Neuronal stem cell (in vitro differentiated cells): ENCODE data around the gene GABRB1.

Experiments used
- DNase-seq: peaks from one replicate; pipeline ENCODE4 v3.0.0-alpha.2; 2013; ENCODE audit warnings: low spot score
- H2AFZ ChIP-seq: one replicate; pipeline ENCODE4 v1.6.1; 2013; ENCODE audit warnings: mild to moderate bottlenecking, low read length, inconsistent platforms
- H2AK5ac ChIP-seq: 2 replicates; pipeline ENCODE4 v1.6.1; 2013; ENCODE audit warnings: low read depth, mild to moderate bottlenecking, inconsistent platforms, low read length, moderate library complexity, mixed read lengths
- H2BK120ac ChIP-seq: 2 replicates; pipeline ENCODE4 v1.6.1; 2013; ENCODE audit warnings: low read depth, mild to moderate bottlenecking, inconsistent platforms, low read length, moderate library complexity, mixed read lengths
- H2BK12ac ChIP-seq: one replicate; pipeline ENCODE4 v1.6.1; 2013; ENCODE audit warnings: low read length, inconsistent platforms
- H2BK15ac ChIP-seq: 2 replicates; pipeline ENCODE4 v1.6.1; 2013; ENCODE audit warnings: mild to moderate bottlenecking, low read length, inconsistent platforms, mixed read lengths
- H2BK5ac ChIP-seq: one replicate; pipeline ENCODE4 v1.6.1; 2013; ENCODE audit warnings: inconsistent platforms, mild to moderate bottlenecking, low read length, moderate library complexity
- H3K14ac ChIP-seq: one replicate; pipeline ENCODE4 v1.6.1; 2013; ENCODE audit warnings: low read length, inconsistent platforms
- H3K18ac ChIP-seq: 2 replicates; pipeline ENCODE4 v1.6.1; 2013; ENCODE audit warnings: low read length, inconsistent platforms
- H3K23ac ChIP-seq: 2 replicates; pipeline ENCODE4 v1.6.1; 2013; ENCODE audit warnings: low read depth, mild to moderate bottlenecking, mixed read lengths, low read length, inconsistent platforms; ENCODE audit not compliant: poor library complexity
- H3K27ac ChIP-seq: replicated peaks from 3 replicates; pipeline ENCODE4 v1.5.1; 2013; ENCODE audit warnings: low read length, inconsistent platforms
- H3K27me3 ChIP-seq, 3 experiments: 2 replicates each; pipeline ENCODE4 v1.6.1; 2013; ENCODE audit warnings: low read length in 3 of 3, mild to moderate bottlenecking in 2 of 3, inconsistent platforms in 1 of 3, low read depth in 1 of 3, mixed read lengths in 1 of 3, moderate library complexity in 1 of 3; ENCODE audit not compliant: control insufficient read depth in 3 of 3, insufficient read depth in 3 of 3
- H3K36me3 ChIP-seq, 2 donors: replicated peaks in 1 of 2; 2 replicates each; pipeline ENCODE4 v1.6.1; 2013; ENCODE audit warnings: low read length in 2 of 2; ENCODE audit not compliant: control insufficient read depth in 2 of 2, insufficient read depth in 2 of 2
- H3K4ac ChIP-seq: 2 replicates; pipeline ENCODE4 v1.6.1; 2013; ENCODE audit warnings: inconsistent platforms, mild to moderate bottlenecking, low read length, moderate library complexity
- H3K4me1 ChIP-seq, 2 donors: 1 replicate in 1 of 2; 2 replicates in 1 of 2; pipeline ENCODE4 v1.6.1; 2013; ENCODE audit warnings: low read length in 2 of 2, low read depth in 1 of 2; ENCODE audit not compliant: control insufficient read depth in 2 of 2, insufficient read depth in 1 of 2
- H3K4me2 ChIP-seq: one replicate; pipeline ENCODE4 v1.6.1; 2013; ENCODE audit warnings: mild to moderate bottlenecking, low read length, inconsistent platforms; ENCODE audit not compliant: insufficient read depth, poor library complexity, severe bottlenecking
- H3K4me3 ChIP-seq, 2 donors: 2 replicates each; pipeline ENCODE4 v1.5.1; 2013; ENCODE audit warnings: low read length in 2 of 2, mild to moderate bottlenecking in 2 of 2, inconsistent platforms in 1 of 2, moderate library complexity in 1 of 2
- H3K79me1 ChIP-seq: one replicate; pipeline ENCODE4 v1.6.1; 2013; ENCODE audit warnings: low read depth, mild to moderate bottlenecking, inconsistent platforms, low read length, moderate library complexity
- H3K9ac ChIP-seq: one replicate; pipeline ENCODE4 v1.6.1; 2013; ENCODE audit warnings: mild to moderate bottlenecking, low read depth, low read length, inconsistent platforms; ENCODE audit not compliant: poor library complexity
- H3K9me3 ChIP-seq, 2 donors: replicated peaks in 1 of 2; 2 replicates each; pipeline versions ENCODE3 to v1.6.1; 2013; ENCODE audit warnings: low read length in 2 of 2, mild to moderate bottlenecking in 2 of 2, inconsistent platforms in 1 of 2, low read depth in 1 of 2, mixed read lengths in 1 of 2, moderate library complexity in 1 of 2; ENCODE audit not compliant: control insufficient read depth in 2 of 2, insufficient read depth in 1 of 2
- H4K8ac ChIP-seq: one replicate; pipeline ENCODE4 v1.6.1; 2013; ENCODE audit warnings: low read depth, mild to moderate bottlenecking, inconsistent platforms, low read length, moderate library complexity
- H4K91ac ChIP-seq: one replicate; pipeline ENCODE4 v1.6.1; 2013; ENCODE audit warnings: low read length, low read depth, mild to moderate bottlenecking, inconsistent platforms; ENCODE audit not compliant: poor library complexity
- WGBS, 2 donors: extraction: QIAGEN DNeasy Blood & Tissue Kit; methylation state at CpG; one replicate each; pipeline ENCODE4 v1.1.7; 2013; ENCODE audit warnings: missing lambda C conversion rate in 2 of 2, mixed read lengths in 1 of 2; ENCODE audit not compliant: insufficient read length in 2 of 2, insufficient replicate concordance in 1 of 2; ENCODE audit errors: extremely low coverage in 2 of 2; 5-methylcytosine and 5-hydroxymethylcytosine counted together

Gene GABRB1

GRCh38 chr4:47155919-47156318 is 124.6 kb downstream of the GABRB1 start:
- H3K4ac ChIP-seq, result no peak overlapping the region
- no peak overlapping the region for H3K27ac ChIP-seq
- no peak overlapping the region for H3K23ac ChIP-seq
- no peak overlapping the region for H2AK5ac ChIP-seq
- H3K4me1 ChIP-seq, result peaks cover 0 to 2% of the 10 kb centered on the region in 2 donors
- H3K4me2 ChIP-seq, result no peak overlapping the region
- no peak overlapping the region for H2BK120ac ChIP-seq
- no CpG with 5 or more reads among the region's 3 CpGs for WGBS, 2 donors
- no peaks in the 10 kb centered on the region for H3K36me3 ChIP-seq
- H2BK5ac ChIP-seq, result no peak overlapping the region
- no peak for DNase-seq
- H2BK12ac ChIP-seq, result no peak overlapping the region
- H4K91ac ChIP-seq, result no peak overlapping the region
- H3K79me1 ChIP-seq, result peaks cover 1% of the 10 kb centered on the region
- H2BK15ac ChIP-seq, result no peak overlapping the region
- no peak overlapping the region for H4K8ac ChIP-seq
- no peaks in the 10 kb centered on the region for H3K27me3 ChIP-seq
- no peak overlapping the region for H3K14ac ChIP-seq
- H3K4me3 ChIP-seq, result no peak overlapping the region
- no peaks in the 10 kb centered on the region for H3K9me3 ChIP-seq
- H3K18ac ChIP-seq, result no peak overlapping the region
- no peak overlapping the region for H2AFZ ChIP-seq
- no peak overlapping the region for H3K9ac ChIP-seq

- Histone ChIP-seq H3K9me3 (no peaks in the 10 kb centered on the region), H3K36me3 (no peaks in the 10 kb centered on the region), H3K4me2 (no peak overlapping the region), H3K27me3 (no peaks in the 10 kb centered on the region), H3K9ac (no peak overlapping the region), H4K8ac (no peak overlapping the region), H3K4me1 (no peaks in the 10 kb centered on the region), H3K18ac (no peak overlapping the region), H3K27ac (no peak overlapping the region), H2BK5ac (no peak overlapping the region), H3K4me3 (no peak overlapping the region), H4K91ac (no peak overlapping the region), H3K79me1 (peaks cover 1% of the 10 kb centered on the region), H2AK5ac (no peak overlapping the region), H2AFZ (no peak overlapping the region), H2BK120ac (no peak overlapping the region), H3K4ac (no peak overlapping the region), H3K14ac (no peak overlapping the region), H3K23ac (no peak overlapping the region), H2BK12ac (no peak overlapping the region), H2BK15ac (no peak overlapping the region)
- no CpG with 5 or more reads among the region's 3 CpGs for WGBS, 2 donors
- no peak for DNase-seq
Measured at GRCh38 chr4:47160095-47160494, 128.7 kb downstream of the GABRB1 start.

- H3K27ac ChIP-seq, result no peak overlapping the region
- H4K8ac ChIP-seq, result no peak overlapping the region
- no peak overlapping the region for H2AFZ ChIP-seq
- no peak overlapping the region for H3K9ac ChIP-seq
- H2BK5ac ChIP-seq, result no peak overlapping the region
- H3K36me3 ChIP-seq, result no peaks in the 10 kb centered on the region
- no peak overlapping the region for H3K14ac ChIP-seq
- H3K4ac ChIP-seq, result no peak overlapping the region
- no peaks in the 10 kb centered on the region for H3K4me1 ChIP-seq
- H3K4me2 ChIP-seq, result no peak overlapping the region
- H3K9me3 ChIP-seq, result no peaks in the 10 kb centered on the region
- no peak for DNase-seq
- no peak overlapping the region for H3K18ac ChIP-seq
- no peaks in the 10 kb centered on the region for H3K79me1 ChIP-seq
- no peak overlapping the region for H4K91ac ChIP-seq
- no peak overlapping the region for H3K4me3 ChIP-seq
- no peak overlapping the region for H2BK12ac ChIP-seq
- H3K23ac ChIP-seq, result no peak overlapping the region
- H3K27me3 ChIP-seq, result no peaks in the 10 kb centered on the region
- no CpG with 5 or more reads among the region's 5 CpGs for WGBS, 2 donors
- H2BK120ac ChIP-seq, result no peak overlapping the region
- no peak overlapping the region for H2BK15ac ChIP-seq
- no peak overlapping the region for H2AK5ac ChIP-seq
Measured at GRCh38 chr4:47167081-47168035, 136.0 kb downstream of the GABRB1 start.

GRCh38 chr4:47184083-47184482 is 152.7 kb downstream of the GABRB1 start:
- Histone ChIP-seq H3K18ac (no peak overlapping the region), H3K14ac (no peak overlapping the region), H3K79me1 (no peaks in the 10 kb centered on the region), H2BK12ac (no peak overlapping the region), H2AFZ (no peak overlapping the region), H2AK5ac (no peak overlapping the region), H3K9ac (no peak overlapping the region), H3K36me3 (no peaks in the 10 kb centered on the region), H3K4me3 (no peak overlapping the region), H3K27me3 (no peaks in the 10 kb centered on the region), H3K4ac (no peak overlapping the region), H3K23ac (no peak overlapping the region), H3K4me2 (no peak overlapping the region), H2BK5ac (no peak overlapping the region), H2BK15ac (no peak overlapping the region), H4K91ac (no peak overlapping the region), H3K27ac (no peak overlapping the region), H3K4me1 (no peaks in the 10 kb centered on the region), H2BK120ac (no peak overlapping the region), H3K9me3 (no peaks in the 10 kb centered on the region), H4K8ac (no peak overlapping the region)
- no peak for DNase-seq
- no CpG with 5 or more reads among the region's 5 CpGs for WGBS, 2 donors
